Gastroesophageal sphincter (tissue), 3 donors: ENCODE measurements around the gene FRRS1.

Experiments
- POLR2A ChIP-seq, 2 donors: fragments of 450-650 bp; IDR thresholded peaks; one replicate each; pipeline ENCODE4 v1.6.1; 2017; ENCODE audit warnings: antibody characterized with exemption in 2 of 2, mild to moderate bottlenecking in 2 of 2, moderate library complexity in 1 of 2
- TF ChIP-seq, protein P1 (sequence below), 4 experiments: fragments of 200-600 bp in 2 of 4; fragments of 450-650 bp in 2 of 4; sonication (generic) in 1 of 4; IDR thresholded peaks; one replicate each; pipeline ENCODE4 v1.5.1; 2017 to 2019; ENCODE audit warnings: antibody characterized with exemption in 4 of 4, mild to moderate bottlenecking in 2 of 4, moderate library complexity in 2 of 4

DNA sequence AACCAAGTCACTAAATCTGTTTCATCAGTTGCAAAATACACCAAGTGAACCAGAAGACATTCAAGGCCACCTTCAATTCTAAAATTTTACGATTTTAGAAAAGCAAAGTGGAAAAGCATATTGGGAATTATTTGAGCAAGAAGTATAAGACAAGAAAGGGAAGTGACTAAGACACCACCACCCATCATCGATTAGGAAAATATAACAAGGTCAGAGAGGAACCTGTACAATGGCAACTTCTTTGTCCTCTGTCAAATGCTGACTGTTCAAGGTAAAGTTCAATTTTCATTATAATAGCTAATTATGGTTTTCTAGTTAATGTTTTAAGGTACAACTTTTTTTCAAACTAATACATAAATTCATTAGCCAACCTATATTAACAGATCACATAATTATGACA is 10.8 kb downstream of the FRRS1 start:
- TF ChIP-seq POLR2A (IDR thresholded peaks at IDR 0.05) = no peak
- TF ChIP-seq, protein P1, sequence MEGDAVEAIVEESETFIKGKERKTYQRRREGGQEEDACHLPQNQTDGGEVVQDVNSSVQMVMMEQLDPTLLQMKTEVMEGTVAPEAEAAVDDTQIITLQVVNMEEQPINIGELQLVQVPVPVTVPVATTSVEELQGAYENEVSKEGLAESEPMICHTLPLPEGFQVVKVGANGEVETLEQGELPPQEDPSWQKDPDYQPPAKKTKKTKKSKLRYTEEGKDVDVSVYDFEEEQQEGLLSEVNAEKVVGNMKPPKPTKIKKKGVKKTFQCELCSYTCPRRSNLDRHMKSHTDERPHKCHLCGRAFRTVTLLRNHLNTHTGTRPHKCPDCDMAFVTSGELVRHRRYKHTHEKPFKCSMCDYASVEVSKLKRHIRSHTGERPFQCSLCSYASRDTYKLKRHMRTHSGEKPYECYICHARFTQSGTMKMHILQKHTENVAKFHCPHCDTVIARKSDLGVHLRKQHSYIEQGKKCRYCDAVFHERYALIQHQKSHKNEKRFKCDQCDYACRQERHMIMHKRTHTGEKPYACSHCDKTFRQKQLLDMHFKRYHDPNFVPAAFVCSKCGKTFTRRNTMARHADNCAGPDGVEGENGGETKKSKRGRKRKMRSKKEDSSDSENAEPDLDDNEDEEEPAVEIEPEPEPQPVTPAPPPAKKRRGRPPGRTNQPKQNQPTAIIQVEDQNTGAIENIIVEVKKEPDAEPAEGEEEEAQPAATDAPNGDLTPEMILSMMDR (IDR thresholded peaks at IDR 0.05) = no peak
